ENCODE data around the gene EFCAB7.

GRCh38 chr1:63480057-63480456 lies 43.3 kb upstream of the EFCAB7 start:
- TF ChIP-seq CTCF (IDR thresholded peaks at IDR 0.05) (no peak), POLR2AphosphoS5 (IDR thresholded peaks at IDR 0.05) (no peak), POLR2A (IDR thresholded peaks at IDR 0.05) (no peak), EP300 (IDR thresholded peaks at IDR 0.05) (no peak)
